Stimulated activated effector memory CD8-positive, alpha-beta T cell treated with anti-CD3 and anti-CD28 coated beads, Interleukin-12 subunit alpha, Interleukin-12 subunit beta, amount 100 ng/mL, for 72 hours (primary cell): Measurements from ENCODE around the gene MSI2.

Experiments
- ATAC-seq: fragments of 150-1000 bp; cut with Tn5 transposase; 2 replicates; pipeline ENCODE4 v1.10.0; 2021
- DNase-seq, 2 donors: peaks; one replicate each; pipeline ENCODE4 v3.0.0; 2021 to 2022; ENCODE audit warnings: low spot score in 2 of 2
- H3K27ac Mint-ChIP-seq: one replicate; pipeline ENCODE4 v1.8.0; 2022; ENCODE audit warnings: mild to moderate bottlenecking, mixed read lengths
- H3K36me3 Mint-ChIP-seq: one replicate; pipeline ENCODE4 v1.8.0; 2022; ENCODE audit warnings: mild to moderate bottlenecking, mixed read lengths
- H3K4me1 Mint-ChIP-seq: one replicate; pipeline ENCODE4 v1.8.0; 2022; ENCODE audit warnings: mixed read lengths
- H3K4me3 Mint-ChIP-seq: one replicate; pipeline ENCODE4 v1.8.0; 2022; ENCODE audit warnings: mild to moderate bottlenecking, mixed read lengths
- H3K9me3 Mint-ChIP-seq: one replicate; pipeline ENCODE4 v1.8.0; 2022; ENCODE audit warnings: mixed read lengths

Gene MSI2

GRCh38 chr17:57678393-57678792 is 422.1 kb downstream of the MSI2 start:
- H3K27ac Mint-ChIP-seq: no peak overlapping the region
- H3K36me3 Mint-ChIP-seq: peaks cover 26% of the 10 kb centered on the region
- H3K4me1 Mint-ChIP-seq: peaks cover 7% of the 10 kb centered on the region
- no peak for ATAC-seq
- no peaks in the 10 kb centered on the region for H3K9me3 Mint-ChIP-seq
- no peak for DNase-seq
- no peak overlapping the region for H3K4me3 Mint-ChIP-seq

- Mint-ChIP-seq H3K27ac (peak overlapping the region; percentile 35), H3K4me1 (peaks cover 7% of the 10 kb centered on the region), H3K4me3 (no peak overlapping the region), H3K36me3 (peaks cover 27% of the 10 kb centered on the region), H3K9me3 (no peaks in the 10 kb centered on the region)
- no peak for ATAC-seq
- DNase-seq: peak in 1 of 2 donors; percentile 38
Observed at GRCh38 chr17:57679356-57679755, 423.0 kb downstream of the MSI2 start.

- Mint-ChIP-seq H3K4me3 (no peak overlapping the region), H3K9me3 (no peaks in the 10 kb centered on the region), H3K4me1 (peaks cover 7% of the 10 kb centered on the region), H3K27ac (no peak overlapping the region), H3K36me3 (peaks cover 27% of the 10 kb centered on the region)
- ATAC-seq: no peak
- DNase-seq: peak in 1 of 2 donors; percentile 6
Observed at GRCh38 chr17:57679906-57680695, 423.8 kb downstream of the MSI2 start.

- H3K36me3 Mint-ChIP-seq: peaks cover 27% of the 10 kb centered on the region
- no peaks in the 10 kb centered on the region for H3K4me1 Mint-ChIP-seq
- DNase-seq: peak in 1 of 2 donors; percentile 15
- no peak for ATAC-seq
- no peaks in the 10 kb centered on the region for H3K9me3 Mint-ChIP-seq
- no peak overlapping the region for H3K27ac Mint-ChIP-seq
- no peak overlapping the region for H3K4me3 Mint-ChIP-seq
Observed at GRCh38 chr17:57682701-57683100, 426.4 kb downstream of the MSI2 start.

GRCh38 chr17:57684711-57685498 is 428.6 kb downstream of the MSI2 start:
- Mint-ChIP-seq H3K36me3 (peaks cover 14% of the 10 kb centered on the region), H3K4me1 (no peaks in the 10 kb centered on the region), H3K9me3 (no peaks in the 10 kb centered on the region), H3K4me3 (no peak overlapping the region), H3K27ac (no peak overlapping the region)
- no peak for DNase-seq
- no peak for ATAC-seq

GRCh38 chr17:57685499-57686132 is 429.3 kb downstream of the MSI2 start:
- no peak for DNase-seq
- Mint-ChIP-seq H3K4me1 (no peaks in the 10 kb centered on the region), H3K27ac (no peak overlapping the region), H3K4me3 (no peak overlapping the region), H3K9me3 (no peaks in the 10 kb centered on the region), H3K36me3 (peaks cover 14% of the 10 kb centered on the region)
- no peak for ATAC-seq

- Mint-ChIP-seq H3K4me3 (no peak overlapping the region), H3K36me3 (peaks cover 8% of the 10 kb centered on the region), H3K4me1 (peaks cover 4% of the 10 kb centered on the region)
Observed at GRCh38 chr17:57687642-57688041, 431.3 kb downstream of the MSI2 start.

GRCh38 chr17:57689254-57689653 is 432.9 kb downstream of the MSI2 start:
- Mint-ChIP-seq H3K36me3 (no peaks in the 10 kb centered on the region), H3K9me3 (peaks cover 6% of the 10 kb centered on the region), H3K4me1 (peaks cover 15% of the 10 kb centered on the region), H3K27ac (no peak overlapping the region), H3K4me3 (no peak overlapping the region)
- no peak for ATAC-seq
- no peak for DNase-seq

More at GRCh38 chr17:57687642-57688041, 431.3 kb downstream of the MSI2 start:
- Mint-ChIP-seq H3K9me3 (peaks cover 2% of the 10 kb centered on the region), H3K27ac (no peak overlapping the region)
- DNase-seq (no peak), ATAC-seq (no peak)

- H3K9me3 Mint-ChIP-seq: peaks cover 6% of the 10 kb centered on the region
- ATAC-seq: no peak
- H3K4me1 Mint-ChIP-seq: peaks cover 15% of the 10 kb centered on the region
- H3K4me3 Mint-ChIP-seq: no peak overlapping the region
- no peaks in the 10 kb centered on the region for H3K36me3 Mint-ChIP-seq
- no peak overlapping the region for H3K27ac Mint-ChIP-seq
- no peak for DNase-seq
Observed at GRCh38 chr17:57691939-57692338, 435.6 kb downstream of the MSI2 start.

GRCh38 chr17:57692770-57693169 is 436.4 kb downstream of the MSI2 start:
- Mint-ChIP-seq H3K4me3 (peak overlapping the region; percentile 26), H3K36me3 (no peaks in the 10 kb centered on the region), H3K9me3 (peaks cover 6% of the 10 kb centered on the region), H3K27ac (peak overlapping the region; percentile 51), H3K4me1 (peaks cover 15% of the 10 kb centered on the region)
- DNase-seq: no peak
- no peak for ATAC-seq

- peaks cover 15% of the 10 kb centered on the region for H3K4me1 Mint-ChIP-seq
- peaks cover 6% of the 10 kb centered on the region for H3K9me3 Mint-ChIP-seq
- DNase-seq: no peak
- H3K4me3 Mint-ChIP-seq: no peak overlapping the region
- H3K27ac Mint-ChIP-seq: no peak overlapping the region
- no peaks in the 10 kb centered on the region for H3K36me3 Mint-ChIP-seq
- ATAC-seq: no peak
Observed at GRCh38 chr17:57694051-57694450, 437.7 kb downstream of the MSI2 start.

- ATAC-seq (no peak), DNase-seq (no peak)
- Mint-ChIP-seq H3K4me3 (no peak overlapping the region), H3K27ac (no peak overlapping the region), H3K9me3 (peaks cover 5% of the 10 kb centered on the region), H3K4me1 (peaks cover 15% of the 10 kb centered on the region), H3K36me3 (no peaks in the 10 kb centered on the region)
Observed at GRCh38 chr17:57696050-57696449, 439.7 kb downstream of the MSI2 start.

GRCh38 chr17:57697197-57697596 is 440.9 kb downstream of the MSI2 start:
- no peak overlapping the region for H3K27ac Mint-ChIP-seq
- DNase-seq (peak in 1 of 2 donors; percentile 38), ATAC-seq (no peak)
- peaks cover 4% of the 10 kb centered on the region for H3K9me3 Mint-ChIP-seq
- no peaks in the 10 kb centered on the region for H3K36me3 Mint-ChIP-seq
- H3K4me3 Mint-ChIP-seq: no peak overlapping the region
- H3K4me1 Mint-ChIP-seq: peaks cover 15% of the 10 kb centered on the region

GRCh38 chr17:57697891-57698711 is 441.8 kb downstream of the MSI2 start:
- Mint-ChIP-seq H3K4me1 (peaks cover 6% of the 10 kb centered on the region), H3K4me3 (no peak overlapping the region), H3K36me3 (no peaks in the 10 kb centered on the region), H3K9me3 (peaks cover 4% of the 10 kb centered on the region), H3K27ac (no peak overlapping the region)
- ATAC-seq (peak; percentile 93), DNase-seq (peak in 1 of 2 donors; percentile 51)

GRCh38 chr17:57699751-57700219 is 443.5 kb downstream of the MSI2 start:
- ATAC-seq (no peak), DNase-seq (peak in 1 of 2 donors; percentile 38)
- Mint-ChIP-seq H3K9me3 (no peaks in the 10 kb centered on the region), H3K4me3 (no peak overlapping the region), H3K36me3 (no peaks in the 10 kb centered on the region), H3K4me1 (peaks cover 4% of the 10 kb centered on the region), H3K27ac (no peak overlapping the region)
